AG20443 (cell line): ENCODE data around the gene KCNJ18.
"Not testable (repeated sequence)": the region's sequence is repeated elsewhere in the genome, so short reads cannot be mapped to it uniquely, and the experiment has no call there.

ENCODE experiments used
- DNase-seq: peaks from one replicate; pipeline ENCODE4 v3.0.0; 2012; ENCODE audit warnings: low spot score, mixed read lengths

Gene KCNJ18

GRCh38 chr17:21671437-21671836, 20.9 kb upstream of the KCNJ18 start:
- not testable (repeated sequence) for DNase-seq

GRCh38 chr17:21671871-21672270, 20.5 kb upstream of the KCNJ18 start:
- not testable (repeated sequence) for DNase-seq

- not testable (repeated sequence) for DNase-seq
Observed at GRCh38 chr17:21673451-21674241, 18.7 kb upstream of the KCNJ18 start.

- DNase-seq = no peak
Observed at GRCh38 chr17:21674242-21674731, 18.0 kb upstream of the KCNJ18 start.

- not testable (repeated sequence) for DNase-seq
Observed at GRCh38 chr17:21674891-21675738, 17.2 kb upstream of the KCNJ18 start.

GRCh38 chr17:21675739-21676130, 16.6 kb upstream of the KCNJ18 start:
- DNase-seq = not testable (repeated sequence)

GRCh38 chr17:21676281-21677111, 15.8 kb upstream of the KCNJ18 start:
- no peak for DNase-seq

- DNase-seq = no peak
Observed at GRCh38 chr17:21677126-21677910, 15.0 kb upstream of the KCNJ18 start.

GRCh38 chr17:21677911-21678310, 14.4 kb upstream of the KCNJ18 start:
- no peak for DNase-seq

GRCh38 chr17:21678393-21679081, 13.8 kb upstream of the KCNJ18 start:
- no peak for DNase-seq

GRCh38 chr17:21679256-21680146, 12.8 kb upstream of the KCNJ18 start:
- DNase-seq = no peak

GRCh38 chr17:21680366-21680765, 12.0 kb upstream of the KCNJ18 start:
- no peak for DNase-seq

GRCh38 chr17:21680850-21681351, 11.4 kb upstream of the KCNJ18 start:
- not testable (repeated sequence) for DNase-seq

- DNase-seq = not testable (repeated sequence)
Observed at GRCh38 chr17:21681576-21681975, 10.7 kb upstream of the KCNJ18 start.

GRCh38 chr17:21682130-21682529, 10.2 kb upstream of the KCNJ18 start:
- not testable (repeated sequence) for DNase-seq

- not testable (repeated sequence) for DNase-seq
Observed at GRCh38 chr17:21683142-21683712, 9.1 kb upstream of the KCNJ18 start.

- DNase-seq = not testable (repeated sequence)
Observed at GRCh38 chr17:21683897-21684296, 8.4 kb upstream of the KCNJ18 start.

GRCh38 chr17:21684384-21684783, 7.9 kb upstream of the KCNJ18 start:
- DNase-seq = not testable (repeated sequence)
